GM06990 (cell line): ENCODE measurements around the gene NUP93.
"Not testable (repeated sequence)": the region's sequence is repeated elsewhere in the genome, so short reads cannot be mapped to it uniquely, and the experiment has no call there.

Experiments used
- DNase-seq: peaks from one replicate; pipeline ENCODE4 v3.0.0-alpha.2; 2011; ENCODE audit not compliant: insufficient read length; ENCODE audit errors: extremely low read depth
- H3K27me3 ChIP-seq: replicated peaks from 2 replicates; pipeline ENCODE4 v1.6.0; 2011; ENCODE audit warnings: low read length; ENCODE audit not compliant: control insufficient read depth, insufficient read depth
- H3K36me3 ChIP-seq: 2 replicates; pipeline ENCODE4 v1.5.1; 2011; ENCODE audit warnings: low read length; ENCODE audit not compliant: control insufficient read depth, insufficient read depth
- H3K4me3 ChIP-seq: replicated peaks from 2 replicates; pipeline ENCODE4 v1.5.1; 2011; ENCODE audit warnings: low read depth, mild to moderate bottlenecking, control low read depth, low read length
- TF ChIP-seq, protein P1 (sequence below): IDR thresholded peaks from 2 replicates; pipeline ENCODE4 v1.5.1; 2011; ENCODE audit warnings: low read length, control low read depth, mild to moderate bottlenecking, inconsistent platforms; ENCODE audit not compliant: insufficient read depth, poor library complexity, severe bottlenecking

NUP93 gene

DNA sequence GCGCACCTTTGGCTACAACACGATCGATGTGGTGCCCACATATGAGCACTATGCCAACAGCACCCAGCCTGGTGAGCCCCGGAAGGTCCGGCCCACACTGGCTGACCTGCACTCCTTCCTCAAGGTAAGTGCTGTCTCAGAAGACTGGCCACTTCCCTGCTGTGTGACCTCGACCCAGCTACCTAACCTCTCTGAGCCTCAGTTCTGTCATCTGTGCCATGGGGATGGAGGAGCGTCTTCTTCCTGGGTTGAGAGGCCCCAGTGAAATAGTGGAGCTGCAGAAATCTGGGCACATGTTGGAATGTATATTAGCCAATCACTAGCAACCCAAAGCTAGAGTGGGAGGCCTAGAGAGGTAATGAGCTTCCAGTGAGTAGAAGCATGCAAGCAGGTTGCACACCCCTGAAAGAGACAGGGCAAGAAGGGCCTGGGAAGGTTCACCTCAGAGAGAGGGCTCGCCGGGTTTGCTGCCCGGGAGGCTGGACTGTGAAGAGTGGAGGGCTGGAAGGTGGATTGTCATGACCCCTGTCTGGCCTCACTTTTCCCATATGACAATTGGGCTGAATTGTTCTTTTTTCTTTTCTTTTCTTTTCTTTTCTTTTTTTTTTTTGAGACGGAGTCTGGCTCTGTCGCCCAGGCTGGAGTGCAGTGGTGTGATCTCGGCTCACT lies 135.6 kb downstream of the NUP93 start:
- no peaks in the 10 kb centered on the region for H3K36me3 ChIP-seq
- TF ChIP-seq, protein P1, sequence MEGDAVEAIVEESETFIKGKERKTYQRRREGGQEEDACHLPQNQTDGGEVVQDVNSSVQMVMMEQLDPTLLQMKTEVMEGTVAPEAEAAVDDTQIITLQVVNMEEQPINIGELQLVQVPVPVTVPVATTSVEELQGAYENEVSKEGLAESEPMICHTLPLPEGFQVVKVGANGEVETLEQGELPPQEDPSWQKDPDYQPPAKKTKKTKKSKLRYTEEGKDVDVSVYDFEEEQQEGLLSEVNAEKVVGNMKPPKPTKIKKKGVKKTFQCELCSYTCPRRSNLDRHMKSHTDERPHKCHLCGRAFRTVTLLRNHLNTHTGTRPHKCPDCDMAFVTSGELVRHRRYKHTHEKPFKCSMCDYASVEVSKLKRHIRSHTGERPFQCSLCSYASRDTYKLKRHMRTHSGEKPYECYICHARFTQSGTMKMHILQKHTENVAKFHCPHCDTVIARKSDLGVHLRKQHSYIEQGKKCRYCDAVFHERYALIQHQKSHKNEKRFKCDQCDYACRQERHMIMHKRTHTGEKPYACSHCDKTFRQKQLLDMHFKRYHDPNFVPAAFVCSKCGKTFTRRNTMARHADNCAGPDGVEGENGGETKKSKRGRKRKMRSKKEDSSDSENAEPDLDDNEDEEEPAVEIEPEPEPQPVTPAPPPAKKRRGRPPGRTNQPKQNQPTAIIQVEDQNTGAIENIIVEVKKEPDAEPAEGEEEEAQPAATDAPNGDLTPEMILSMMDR, result no peak

DNA sequence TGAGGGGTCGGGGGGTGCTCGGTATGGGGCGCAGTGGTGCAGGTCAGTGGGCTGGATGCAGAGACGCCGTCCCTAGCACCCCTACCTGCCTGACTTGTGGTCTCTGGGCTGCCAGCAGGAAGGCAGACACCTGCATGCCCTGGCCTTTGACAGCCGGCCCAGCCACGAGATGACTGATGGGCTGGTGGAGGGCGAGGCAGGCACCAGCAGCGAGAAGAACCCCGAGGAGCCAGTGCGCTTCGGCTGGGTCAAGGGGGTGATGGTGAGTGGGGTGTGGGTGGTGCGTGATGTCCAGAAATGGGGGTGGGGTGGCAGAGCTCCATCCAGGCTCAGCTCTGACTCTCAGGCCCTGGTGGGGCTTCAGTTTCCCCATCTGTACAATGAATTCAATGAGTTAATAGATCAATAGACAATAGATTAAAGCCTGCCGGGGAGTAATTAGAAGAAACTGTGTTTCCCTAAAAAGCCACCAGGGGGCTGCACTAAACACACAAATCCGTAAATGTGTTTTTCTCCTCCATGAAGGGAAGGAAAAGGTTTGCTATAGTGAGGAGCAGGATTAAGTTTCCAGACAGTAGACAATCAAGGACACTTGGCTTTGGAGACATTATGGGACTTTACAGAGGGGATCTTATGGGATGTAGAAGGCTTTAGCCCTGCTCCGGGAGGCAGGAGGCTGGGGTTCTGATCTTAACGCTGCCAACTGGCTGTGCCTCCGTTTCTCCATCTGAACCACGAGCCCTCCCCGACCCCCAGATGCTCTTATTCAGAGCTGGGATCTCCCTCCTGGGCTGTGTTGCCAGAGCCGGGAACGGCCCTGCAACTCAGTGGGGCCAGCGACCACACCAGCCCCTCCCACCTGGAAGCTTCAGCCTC lies 137.3 kb downstream of the NUP93 start:
- H3K4me3 ChIP-seq, result no peak overlapping the region
- DNase-seq, result no peak

More for the DNA sequence above, 135.6 kb downstream of the NUP93 start:
- no peak for DNase-seq
- H3K27me3 ChIP-seq, result no peaks in the 10 kb centered on the region
- H3K4me3 ChIP-seq, result no peak overlapping the region

DNA sequence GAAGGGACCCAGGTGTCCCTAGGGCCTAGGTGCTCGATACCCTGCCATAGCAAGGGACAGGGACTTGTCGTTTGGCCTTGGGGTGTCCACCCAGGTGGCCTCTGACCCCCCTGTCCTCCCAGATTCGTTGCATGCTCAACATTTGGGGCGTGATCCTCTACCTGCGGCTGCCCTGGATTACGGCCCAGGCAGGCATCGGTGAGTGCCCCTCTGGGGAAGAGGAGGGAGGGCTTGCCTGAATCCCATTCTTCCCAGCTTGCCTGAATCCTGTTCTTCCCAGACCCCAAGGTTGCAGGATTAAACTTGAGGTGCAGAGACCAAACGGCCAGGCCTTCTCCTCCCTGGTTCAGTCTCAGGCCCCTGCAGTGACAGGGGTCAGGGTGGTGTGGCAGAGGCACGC lies 138.2 kb downstream of the NUP93 start:
- Histone ChIP-seq H3K4me3 (no peak overlapping the region), H3K36me3 (no peaks in the 10 kb centered on the region), H3K27me3 (no peaks in the 10 kb centered on the region)
- TF ChIP-seq, protein P1, result no peak
- DNase-seq, result no peak

More for the DNA sequence above, 137.3 kb downstream of the NUP93 start:
- TF ChIP-seq, protein P1, result peak; percentile 56
- Histone ChIP-seq H3K27me3 (no peaks in the 10 kb centered on the region), H3K36me3 (no peaks in the 10 kb centered on the region)

DNA sequence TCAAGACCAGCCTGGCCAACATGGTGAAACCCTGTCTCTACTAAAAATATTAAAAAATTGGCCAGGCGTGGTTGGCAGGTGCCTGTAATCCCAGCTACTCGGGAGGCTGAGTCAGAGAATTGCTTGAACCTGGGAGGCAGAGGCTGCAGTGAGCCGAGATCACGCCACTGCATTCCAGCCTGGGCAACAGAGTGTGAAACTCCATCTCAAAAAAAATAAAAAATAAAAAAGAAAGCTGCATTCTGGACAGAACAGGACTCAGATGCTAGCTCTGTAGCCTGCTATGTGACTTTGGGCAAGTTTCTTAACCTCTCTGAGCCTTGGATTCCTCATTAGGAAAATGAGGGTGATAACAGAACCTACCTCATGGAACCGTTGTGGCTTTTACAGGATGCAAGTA lies 138.8 kb downstream of the NUP93 start:
- not testable (repeated sequence) for H3K27me3 ChIP-seq, H3K4me3 ChIP-seq, H3K36me3 ChIP-seq, DNase-seq

DNA sequence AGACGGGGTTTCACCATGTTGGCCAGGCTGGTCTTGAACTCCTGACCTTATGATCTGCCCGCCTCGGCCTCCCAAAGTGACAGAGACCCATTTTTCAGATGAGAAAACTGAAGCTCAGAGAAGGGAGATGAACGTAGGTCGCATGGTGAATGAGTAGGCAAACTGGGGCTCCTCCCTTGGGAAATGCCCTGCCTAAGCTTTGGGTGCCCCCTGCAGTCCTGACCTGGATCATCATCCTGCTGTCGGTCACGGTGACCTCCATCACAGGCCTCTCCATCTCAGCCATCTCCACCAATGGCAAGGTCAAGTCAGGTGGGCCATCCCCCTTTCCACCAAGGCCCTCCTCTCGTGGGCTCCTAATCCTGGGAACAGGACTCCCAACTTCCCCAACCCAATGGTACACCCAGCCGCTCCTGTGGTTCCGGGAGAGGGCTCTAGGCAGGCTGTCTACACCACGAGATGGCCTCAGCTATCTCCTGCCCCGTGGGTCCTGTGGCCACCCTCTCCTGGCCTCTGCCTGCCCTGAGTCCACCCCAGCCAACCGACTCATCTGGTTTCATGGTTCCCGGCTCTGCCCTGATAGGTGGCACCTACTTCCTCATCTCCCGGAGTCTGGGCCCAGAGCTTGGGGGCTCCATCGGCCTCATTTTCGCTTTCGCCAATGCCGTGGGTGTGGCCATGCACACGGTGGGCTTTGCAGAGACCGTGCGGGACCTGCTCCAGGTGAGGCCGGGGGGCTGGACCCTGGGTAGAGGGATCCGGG lies 139.8 kb downstream of the NUP93 start:
- DNase-seq, result peak; percentile 43
- TF ChIP-seq, protein P1, result peak; percentile 61
- Histone ChIP-seq H3K4me3 (no peak overlapping the region; the same call in 1 of the 2 replicates), H3K27me3 (no peaks in the 10 kb centered on the region), H3K36me3 (no peaks in the 10 kb centered on the region)
